DMS 273 treated with DMSO at 0.1 percent for 48 hours (cell line): ENCODE results near the gene SLC22A31.

ENCODE experiments used
- DNase-seq: peaks from one replicate; lab custom pipeline; 2025; lab: John Stamatoyannopoulos, UW

SLC22A31 gene

GRCh38 chr16:89164847-89165680, 35.3 kb downstream of the SLC22A31 start:
- DNase-seq: no peak

- no peak for DNase-seq
Observed at GRCh38 chr16:89164436-89164835, 35.9 kb downstream of the SLC22A31 start.

- DNase-seq: no peak
Observed at GRCh38 chr16:89163297-89163696, 37.0 kb downstream of the SLC22A31 start.

GRCh38 chr16:89161763-89162713, 38.3 kb downstream of the SLC22A31 start:
- no peak for DNase-seq

- DNase-seq: no peak
Observed at GRCh38 chr16:89160977-89161701, 39.2 kb downstream of the SLC22A31 start.

- DNase-seq: no peak
Observed at GRCh38 chr16:89159850-89160354, 40.4 kb downstream of the SLC22A31 start.

GRCh38 chr16:89159066-89159849, 41.1 kb downstream of the SLC22A31 start:
- DNase-seq: no peak

- DNase-seq: no peak
Observed at GRCh38 chr16:89157778-89158177, 42.6 kb downstream of the SLC22A31 start.

GRCh38 chr16:89156740-89157645, 43.3 kb downstream of the SLC22A31 start:
- no peak for DNase-seq

GRCh38 chr16:89155851-89156739, 44.2 kb downstream of the SLC22A31 start:
- DNase-seq: no peak

- DNase-seq: no peak
Observed at GRCh38 chr16:89155184-89155679, 45.1 kb downstream of the SLC22A31 start.

GRCh38 chr16:89154390-89155183, 45.8 kb downstream of the SLC22A31 start:
- DNase-seq: no peak

- DNase-seq: no peak
Observed at GRCh38 chr16:89153848-89154271, 46.5 kb downstream of the SLC22A31 start.

- DNase-seq: no peak
Observed at GRCh38 chr16:89152831-89153700, 47.3 kb downstream of the SLC22A31 start.

GRCh38 chr16:89150981-89151380, 49.4 kb downstream of the SLC22A31 start:
- no peak for DNase-seq

- peak; percentile 31 for DNase-seq
Observed at GRCh38 chr16:89150090-89150835, 50.1 kb downstream of the SLC22A31 start.
